HG03095 (cell line): Measurements from ENCODE around the gene C16orf92.

Experiments
- ATAC-seq: cut with Tn5 transposase; IDR thresholded peaks from one replicate; pipeline ENCODE4 v1.9.1; 2021; ENCODE audit warnings: moderate library complexity; ENCODE audit not compliant: unreplicated experiment

Gene C16orf92

DNA sequence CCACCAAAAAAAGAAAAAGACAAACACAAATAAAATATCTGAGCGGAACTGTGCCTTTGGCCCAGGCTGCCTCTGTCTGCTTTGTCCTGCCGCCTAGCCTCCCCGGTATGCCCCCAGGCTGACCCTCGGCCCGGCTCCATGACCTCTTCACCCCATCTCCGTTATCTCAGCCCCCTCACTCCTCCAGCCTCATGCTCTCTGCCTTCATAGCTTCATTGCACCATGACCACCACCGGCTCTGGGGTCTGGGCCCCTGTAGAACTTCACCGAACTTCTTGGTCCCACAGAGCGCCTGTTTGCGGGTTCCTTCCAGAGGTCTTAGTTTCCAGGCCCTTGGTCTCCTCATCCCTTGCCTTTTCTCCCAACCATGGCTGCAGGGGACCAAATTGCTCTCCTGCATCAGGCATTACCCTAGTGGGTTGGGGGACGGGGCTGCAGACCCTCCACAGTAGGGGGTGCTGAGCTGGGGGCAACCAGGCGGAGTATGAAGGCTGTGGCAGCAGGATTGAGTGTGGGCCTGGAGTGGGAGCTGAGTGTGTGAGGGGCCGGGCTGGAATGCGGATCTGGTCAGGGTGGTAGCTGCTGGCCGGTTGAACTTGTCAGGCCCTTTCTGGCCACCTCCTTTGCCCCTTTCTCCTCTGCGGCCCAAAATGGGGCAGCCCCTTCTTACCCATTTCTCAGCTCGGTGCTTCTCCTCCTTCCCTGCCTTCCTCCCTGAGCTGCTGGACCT lies 34.5 kb upstream of the C16orf92 start:
- no peak for ATAC-seq

DNA sequence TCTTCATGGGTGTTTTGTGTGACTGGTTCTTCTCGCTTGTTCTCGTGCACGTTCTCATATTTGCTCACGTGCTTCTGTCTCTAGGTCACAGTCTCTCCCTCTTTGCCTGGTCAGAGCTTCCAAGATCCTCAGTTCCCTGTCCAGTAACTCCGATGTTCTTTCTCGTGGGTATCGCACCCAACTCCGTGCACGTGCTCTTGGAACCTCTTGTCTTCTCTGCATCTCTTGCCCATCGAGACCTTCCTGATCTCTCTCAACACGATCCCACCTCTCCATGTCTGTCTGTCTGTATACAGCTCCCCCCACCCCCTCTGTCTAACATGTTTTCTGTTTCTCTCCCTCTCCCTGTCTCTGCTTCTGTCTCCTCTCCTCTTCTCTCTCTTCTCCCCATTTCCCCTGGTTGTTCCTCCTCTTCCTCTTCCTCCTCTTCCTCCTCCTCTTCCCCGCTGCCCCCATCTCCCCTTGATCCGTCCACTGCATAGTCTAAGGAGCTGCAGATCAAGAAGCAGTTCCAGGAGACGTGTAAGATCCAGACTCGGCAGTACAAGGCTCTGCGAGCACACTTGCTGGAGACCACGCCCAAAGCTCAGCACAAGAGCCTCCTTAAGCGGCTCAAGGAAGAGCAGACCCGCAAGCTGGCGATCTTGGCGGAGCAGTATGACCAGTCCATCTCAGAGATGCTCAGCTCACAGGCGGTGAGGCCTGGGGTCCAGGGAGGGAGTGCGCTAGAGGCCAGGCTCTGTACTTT lies 33.7 kb upstream of the C16orf92 start:
- no peak for ATAC-seq

DNA sequence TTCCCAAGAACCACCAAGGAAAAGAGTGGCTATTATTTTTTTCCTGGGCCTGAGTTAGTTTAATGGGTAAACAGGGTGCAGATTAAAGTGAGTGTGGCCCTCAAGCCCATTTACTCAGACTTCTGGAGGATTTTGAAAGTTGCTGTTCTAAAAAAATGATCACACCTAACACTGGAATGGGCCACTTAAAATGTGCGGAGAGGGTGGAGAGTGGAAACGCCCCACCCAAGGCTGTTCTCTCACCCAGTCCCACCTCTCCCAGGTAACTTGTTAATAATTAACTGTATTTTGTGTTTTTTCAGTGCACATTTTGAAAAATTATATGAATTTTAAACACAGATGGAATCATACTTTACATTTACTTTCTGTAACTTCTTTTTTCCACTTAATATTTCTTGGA lies 33.0 kb upstream of the C16orf92 start:
- no peak for ATAC-seq

DNA sequence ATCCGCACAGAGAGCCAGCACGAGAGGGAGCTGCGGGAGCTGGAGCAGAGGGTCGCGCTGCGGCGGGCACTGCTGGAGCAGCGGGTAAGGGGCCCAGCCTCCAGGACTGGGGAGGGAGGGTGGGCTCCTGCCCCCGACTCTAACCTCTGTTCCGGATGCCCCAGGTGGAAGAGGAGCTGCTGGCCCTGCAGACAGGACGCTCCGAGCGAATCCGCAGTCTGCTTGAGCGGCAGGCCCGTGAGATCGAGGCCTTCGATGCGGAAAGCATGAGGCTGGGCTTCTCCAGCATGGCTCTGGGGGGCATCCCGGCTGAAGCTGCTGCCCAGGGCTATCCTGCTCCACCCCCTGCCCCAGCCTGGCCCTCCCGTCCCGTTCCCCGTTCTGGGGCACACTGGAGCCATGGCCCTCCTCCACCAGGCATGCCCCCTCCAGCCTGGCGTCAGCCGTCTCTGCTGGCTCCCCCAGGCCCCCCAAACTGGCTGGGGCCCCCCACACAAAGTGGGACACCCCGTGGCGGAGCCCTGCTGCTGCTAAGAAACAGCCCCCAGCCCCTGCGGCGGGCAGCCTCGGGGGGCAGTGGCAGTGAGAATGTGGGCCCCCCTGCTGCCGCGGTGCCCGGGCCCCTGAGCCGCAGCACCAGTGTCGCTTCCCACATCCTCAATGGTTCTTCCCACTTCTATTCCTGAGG lies 32.0 kb upstream of the C16orf92 start:
- ATAC-seq = no peak

DNA sequence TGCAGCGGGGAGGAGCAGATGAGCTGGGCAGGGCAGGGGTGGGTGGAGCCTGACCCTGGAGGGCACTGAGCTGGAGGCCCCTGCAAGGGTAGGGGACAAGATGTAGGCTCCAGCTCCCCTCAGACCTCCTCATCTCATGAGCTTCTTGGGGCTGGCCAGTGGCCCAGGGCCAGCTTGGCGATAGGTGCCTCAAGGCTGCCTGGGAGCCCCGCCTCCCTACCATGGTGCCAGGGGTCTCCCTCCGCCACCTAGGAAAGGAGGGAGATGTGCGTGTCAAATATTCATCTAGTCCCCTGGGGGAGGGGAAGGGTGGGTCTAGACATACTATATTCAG lies 31.5 kb upstream of the C16orf92 start:
- no peak for ATAC-seq

DNA sequence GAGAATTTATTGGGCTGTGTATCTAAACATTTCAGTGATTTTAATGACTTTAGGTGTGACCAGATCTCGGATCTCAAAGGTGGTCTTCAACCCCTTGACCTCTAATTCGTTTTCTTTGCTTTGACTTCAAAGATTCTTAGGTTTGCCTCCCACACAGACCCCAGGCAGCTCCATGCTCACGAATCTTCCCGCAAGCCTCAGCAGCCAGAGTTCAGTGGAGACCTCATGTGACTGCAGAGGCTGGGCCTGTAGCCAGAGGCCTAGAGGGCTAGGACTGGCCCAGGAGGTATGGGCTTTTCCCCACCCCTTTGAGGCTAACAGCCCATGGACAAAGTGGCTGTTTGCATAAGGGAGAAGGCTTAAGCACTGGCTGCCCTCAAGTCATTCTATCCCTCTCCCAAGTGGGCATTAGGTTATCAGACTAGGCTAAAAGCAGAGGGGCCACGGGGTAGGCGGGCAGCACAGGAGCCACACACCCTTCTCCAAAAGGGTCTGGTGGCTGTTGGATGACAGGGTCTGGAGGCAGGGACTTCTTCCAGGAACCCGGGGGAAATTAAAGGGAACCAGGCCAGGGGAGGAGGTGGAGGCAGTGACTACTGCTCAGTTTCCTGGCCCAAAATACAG lies 30.5 kb upstream of the C16orf92 start:
- ATAC-seq = no peak

DNA sequence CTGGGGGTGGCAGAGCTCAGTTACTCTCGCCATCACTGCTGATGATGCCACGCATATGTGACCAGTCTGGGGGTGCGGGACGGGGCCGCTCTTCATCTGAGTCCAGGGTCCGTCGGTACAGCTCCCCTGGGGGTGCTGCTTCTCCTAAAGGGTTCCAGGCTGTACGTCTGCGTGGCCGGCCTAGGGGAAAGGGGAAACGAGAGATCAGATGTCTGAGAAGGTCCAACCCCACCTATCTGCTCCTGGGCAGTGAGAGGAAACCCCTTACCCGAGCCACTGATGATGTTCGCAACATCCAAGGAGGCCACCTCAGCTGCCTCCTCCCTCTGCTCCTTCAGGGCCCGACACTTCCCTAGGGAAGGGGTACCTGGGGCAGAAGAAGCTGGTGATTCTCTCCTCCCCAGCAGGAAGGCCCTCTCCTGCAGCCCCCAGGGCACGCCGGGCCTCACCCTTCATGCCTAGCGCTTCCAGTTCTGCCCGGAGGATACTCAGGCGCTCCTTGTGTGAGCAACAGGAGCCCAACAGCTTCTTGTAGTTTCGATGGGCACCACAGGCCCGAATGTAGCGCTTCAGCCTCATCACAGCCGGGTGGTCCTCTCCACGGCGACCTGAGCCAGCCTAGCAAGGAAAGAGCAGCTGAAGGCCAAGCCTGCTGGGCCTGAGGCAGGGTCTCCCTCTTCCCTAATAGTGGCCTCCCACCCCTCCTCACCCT lies 29.7 kb upstream of the C16orf92 start:
- ATAC-seq = no peak

DNA sequence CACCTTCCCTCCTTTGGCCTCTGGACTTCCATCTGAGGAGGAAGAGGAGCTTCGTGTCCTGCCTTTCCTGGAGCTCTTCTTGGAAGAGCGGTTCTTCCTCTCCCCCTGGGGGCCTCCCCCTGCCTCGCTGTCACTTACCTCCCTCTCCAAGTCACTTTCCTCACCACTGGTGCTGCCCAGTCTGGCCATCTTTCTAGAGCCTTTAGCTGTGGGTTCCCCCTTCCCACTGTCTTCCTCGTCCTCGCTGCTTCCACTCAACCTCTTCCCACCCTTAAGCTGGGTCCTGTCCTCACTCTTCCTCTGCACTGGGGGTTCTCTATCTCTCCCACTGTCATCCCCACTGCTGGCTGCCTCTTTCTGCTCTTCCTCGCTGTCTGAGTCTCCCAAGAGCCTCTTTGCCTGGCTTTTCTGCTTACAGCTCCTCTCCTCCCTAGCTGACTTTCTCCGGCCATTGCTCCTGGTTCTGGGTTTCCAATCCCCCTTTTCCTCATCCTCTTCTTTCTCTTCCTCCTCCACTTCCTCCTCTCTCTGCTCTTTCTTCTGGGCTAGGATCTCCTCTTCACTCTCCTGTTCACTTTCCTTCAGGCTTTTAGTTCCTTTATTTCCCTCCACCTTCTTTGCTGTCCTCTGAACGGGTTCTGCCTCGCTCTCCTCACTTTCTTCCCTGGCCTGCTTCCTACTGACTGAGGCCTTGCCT lies 28.9 kb upstream of the C16orf92 start:
- ATAC-seq = no peak

DNA sequence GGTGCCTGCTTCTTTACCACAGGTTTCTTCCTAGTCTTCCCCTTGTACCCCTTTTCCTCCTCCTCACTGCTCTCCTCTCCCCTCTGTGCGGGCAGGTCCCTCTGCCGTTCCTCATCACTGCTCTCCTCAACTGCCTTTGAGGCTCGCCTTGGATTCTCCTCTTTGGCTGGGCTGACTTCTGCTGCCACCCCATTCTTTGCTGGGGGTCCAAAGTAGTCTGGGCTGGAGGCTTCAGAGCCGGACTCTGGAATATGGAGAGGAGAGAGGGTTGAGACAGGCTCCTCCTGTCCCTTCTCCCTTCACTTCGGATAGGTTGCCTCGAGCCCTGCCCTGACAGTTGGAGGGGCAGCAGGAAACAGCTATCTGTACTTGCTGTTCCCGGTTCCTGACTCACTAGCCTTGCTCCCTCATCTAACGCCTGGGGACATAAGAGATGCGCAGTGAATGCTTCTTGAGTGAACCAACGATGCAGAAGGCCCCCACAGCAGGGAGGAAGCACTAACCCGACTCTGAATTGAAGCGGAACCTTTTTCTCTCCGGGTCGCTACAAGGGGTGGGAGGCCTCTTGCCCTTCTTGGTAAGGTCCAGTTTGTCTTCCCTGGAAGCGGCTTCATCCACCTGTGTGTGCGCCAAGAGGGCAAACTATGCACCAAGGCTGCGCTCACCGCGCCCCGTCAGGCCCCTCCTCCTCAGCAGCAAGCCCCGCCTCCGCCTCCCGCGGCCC lies 28.2 kb upstream of the C16orf92 start:
- ATAC-seq = no peak

DNA sequence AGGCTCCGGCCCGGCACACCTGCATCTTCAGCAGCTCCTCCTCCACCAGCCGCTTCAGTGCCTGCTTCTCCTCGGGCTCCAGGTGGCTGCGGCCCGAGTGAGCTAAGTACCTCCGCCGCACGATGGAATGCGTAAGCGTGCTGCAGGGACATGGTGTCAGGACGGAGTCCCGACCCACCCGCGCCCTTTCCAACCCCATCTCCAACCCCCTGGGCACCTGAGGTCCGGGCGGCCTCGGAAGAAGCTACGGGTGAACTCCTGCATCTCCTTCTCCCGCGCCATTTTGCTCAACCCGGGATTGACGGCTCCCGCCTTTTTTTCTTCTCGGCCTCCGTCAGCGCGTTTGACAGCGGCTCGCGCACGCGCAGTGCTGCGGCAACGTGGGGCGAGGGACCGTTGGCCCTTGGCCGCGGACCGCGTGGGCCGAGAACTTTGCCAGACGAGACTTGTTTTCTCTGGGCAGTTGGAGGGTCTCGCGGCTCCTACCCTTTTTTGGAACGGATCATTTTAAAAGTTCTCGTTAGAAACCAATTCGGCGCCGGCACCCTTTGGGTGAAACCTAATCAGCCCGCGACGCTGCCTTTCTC lies 27.6 kb upstream of the C16orf92 start, which contains the start of gene HIRIP3:
HIRIP3 (minus strand) TSS at position 294 of the 587 bp plus-strand sequence; CDS start at position 282, 12 bp downstream.
- no peak for ATAC-seq

DNA sequence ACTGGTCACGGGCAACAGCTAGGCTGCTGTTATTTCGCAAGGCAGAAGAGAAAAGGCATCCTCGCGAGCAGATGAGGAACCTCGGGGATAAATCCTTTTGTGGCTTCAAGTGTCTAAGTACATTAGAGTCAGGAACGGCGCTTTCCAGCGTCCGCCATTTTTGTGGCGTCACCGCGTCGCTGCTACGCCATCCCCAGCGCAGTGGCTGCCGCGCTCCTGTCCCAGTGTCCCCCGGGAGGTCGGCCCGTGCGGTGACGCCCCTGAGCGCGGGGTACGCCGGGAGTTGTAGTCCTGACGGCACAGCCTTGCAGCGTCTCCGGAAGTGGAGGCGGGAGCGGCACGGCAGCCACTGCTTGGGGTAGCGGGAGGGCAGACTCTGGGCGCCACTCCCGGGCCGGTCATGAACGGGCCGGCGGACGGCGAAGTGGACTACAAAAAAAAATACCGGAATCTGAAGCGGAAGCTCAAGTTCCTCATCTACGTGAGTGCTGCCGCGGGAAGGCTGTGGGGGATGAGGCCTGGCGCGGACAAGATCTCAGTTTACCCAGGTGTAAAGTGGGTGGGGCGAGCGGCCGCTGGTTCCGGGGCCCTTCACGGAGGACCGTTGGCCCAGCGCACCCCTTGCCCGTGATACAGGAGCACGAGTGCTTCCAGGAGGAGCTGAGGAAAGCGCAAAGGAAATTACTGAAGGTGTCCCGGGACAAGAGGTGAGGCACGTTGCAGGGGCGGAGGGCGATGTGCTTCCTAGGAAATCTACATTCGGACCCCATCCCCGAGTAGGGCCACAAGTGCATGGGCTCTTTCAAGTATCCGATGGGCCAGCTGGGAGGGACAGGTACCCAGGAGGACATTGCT lies 26.9 kb upstream of the C16orf92 start, which contains the start of gene INO80E:
INO80E (plus strand) TSS at position 331 of the 855 bp plus-strand sequence; CDS start at position 401, 70 bp downstream.
- peak; percentile 80 for ATAC-seq

DNA sequence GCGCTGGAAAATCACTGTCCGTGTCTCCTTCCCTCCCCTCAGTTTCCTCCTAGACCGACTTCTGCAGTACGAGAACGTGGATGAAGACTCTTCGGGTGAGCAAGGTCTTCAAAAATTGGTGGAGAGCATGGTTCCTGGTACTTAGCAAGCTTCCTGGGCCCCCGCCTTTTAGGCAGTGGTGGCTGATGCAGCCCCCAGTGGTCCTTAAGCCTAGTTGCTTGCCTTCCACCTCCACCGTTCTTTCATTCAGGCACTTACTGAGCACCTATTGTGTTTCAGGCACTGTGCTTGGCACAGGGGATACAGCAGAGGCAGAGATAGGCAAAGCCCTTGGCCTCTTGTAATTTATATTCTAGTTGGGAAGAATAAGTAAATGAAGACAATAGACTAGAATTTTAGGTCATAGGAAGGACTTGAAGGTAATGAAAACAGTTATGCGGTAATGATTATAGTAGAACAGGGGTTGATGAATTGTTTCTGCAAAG lies 26.2 kb upstream of the C16orf92 start:
- ATAC-seq = no peak

DNA sequence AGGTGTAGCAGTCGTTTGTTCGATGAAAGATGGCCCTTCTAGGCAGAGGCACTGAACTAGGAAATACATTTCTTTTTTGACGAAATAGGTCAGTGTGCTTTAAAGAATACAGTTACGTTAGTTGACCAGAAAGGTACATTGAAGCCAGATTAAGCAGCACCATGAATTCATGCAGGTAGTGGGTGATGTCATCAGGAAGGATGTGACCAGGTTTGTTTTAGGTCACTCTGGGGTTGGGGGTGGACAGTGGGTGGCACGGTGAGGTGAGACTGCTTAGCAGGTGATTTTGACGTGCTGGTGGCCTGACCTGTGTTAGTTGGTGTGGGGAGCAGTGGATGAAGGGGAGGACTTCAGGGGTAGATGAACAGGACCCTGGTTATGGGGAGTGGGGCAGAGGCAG lies 23.4 kb upstream of the C16orf92 start:
- no peak for ATAC-seq

DNA sequence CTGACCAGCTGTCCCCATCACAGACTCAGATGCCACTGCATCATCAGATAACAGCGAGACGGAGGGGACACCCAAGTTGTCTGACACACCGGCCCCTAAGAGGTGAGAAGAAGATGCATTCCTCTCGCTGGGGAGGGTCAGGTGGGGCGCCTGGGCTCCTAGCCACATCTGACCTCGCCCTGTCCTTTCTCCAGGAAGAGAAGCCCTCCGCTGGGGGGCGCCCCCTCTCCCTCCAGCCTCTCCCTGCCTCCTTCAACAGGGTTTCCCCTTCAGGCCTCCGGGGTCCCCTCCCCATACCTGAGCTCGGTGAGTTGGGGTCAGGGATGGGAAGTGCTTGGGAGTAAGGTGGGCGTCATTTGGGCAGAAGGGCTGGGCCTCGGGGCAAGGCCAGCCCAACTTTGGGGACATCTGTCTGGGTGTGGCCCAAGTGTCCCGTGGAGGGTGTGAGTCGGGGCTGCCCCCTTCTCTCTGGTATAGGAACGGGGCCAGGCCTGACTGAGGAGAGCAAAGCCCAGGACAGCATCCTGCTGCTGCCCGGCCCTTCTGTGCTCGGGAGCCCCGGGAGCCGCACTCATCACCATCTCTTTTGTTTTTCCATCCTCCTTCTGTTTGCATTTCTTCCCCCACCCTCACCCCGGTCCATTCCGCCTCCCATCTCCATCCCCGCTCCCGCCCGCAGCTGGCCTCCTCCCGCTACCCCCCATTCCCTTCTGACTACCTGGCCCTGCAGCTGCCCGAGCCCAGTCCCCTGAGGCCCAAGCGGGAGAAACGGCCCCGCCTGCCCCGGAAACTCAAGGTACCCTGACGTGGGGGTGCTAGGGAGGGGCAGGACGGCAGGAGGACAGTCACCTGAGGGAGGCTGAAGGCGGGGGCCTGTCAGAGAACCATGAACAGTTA lies 22.0 kb upstream of the C16orf92 start:
- no peak for ATAC-seq

DNA sequence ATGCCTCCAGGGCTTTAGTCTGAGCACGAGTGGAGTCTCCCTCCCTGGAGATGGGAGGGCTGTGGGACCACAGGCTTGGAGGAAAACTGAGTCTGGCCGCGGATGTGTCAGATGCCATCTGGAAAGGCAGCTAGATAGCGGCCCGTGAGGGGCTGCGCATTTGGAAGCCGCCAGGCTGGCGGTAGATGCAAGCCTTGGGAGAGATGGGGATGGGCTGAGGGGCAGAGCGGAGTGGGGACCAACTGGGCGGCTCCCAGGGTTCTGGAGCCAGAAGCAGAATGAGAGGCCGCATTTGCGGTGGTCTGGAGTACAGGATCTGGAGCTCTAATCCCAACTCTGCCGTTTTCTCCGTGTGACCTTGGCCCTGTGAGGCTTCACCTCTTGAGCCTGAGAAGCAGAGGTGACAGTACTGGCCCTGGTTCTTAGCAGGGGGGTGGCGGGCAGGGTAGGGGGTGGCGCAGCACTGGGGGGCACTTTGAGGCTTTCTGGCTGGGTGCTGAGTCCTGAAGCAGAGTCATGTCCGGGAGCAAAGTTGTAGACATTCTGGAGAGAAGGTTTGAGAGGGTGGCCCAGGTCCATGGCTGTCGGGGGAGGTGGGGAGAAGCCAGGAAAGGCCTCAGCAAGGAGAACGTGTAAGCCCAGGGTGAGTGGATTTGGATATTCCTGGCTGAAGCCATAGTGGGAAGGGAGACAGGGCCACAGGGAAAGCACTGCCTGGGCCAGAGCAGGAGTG lies 20.2 kb upstream of the C16orf92 start:
- no peak for ATAC-seq

DNA sequence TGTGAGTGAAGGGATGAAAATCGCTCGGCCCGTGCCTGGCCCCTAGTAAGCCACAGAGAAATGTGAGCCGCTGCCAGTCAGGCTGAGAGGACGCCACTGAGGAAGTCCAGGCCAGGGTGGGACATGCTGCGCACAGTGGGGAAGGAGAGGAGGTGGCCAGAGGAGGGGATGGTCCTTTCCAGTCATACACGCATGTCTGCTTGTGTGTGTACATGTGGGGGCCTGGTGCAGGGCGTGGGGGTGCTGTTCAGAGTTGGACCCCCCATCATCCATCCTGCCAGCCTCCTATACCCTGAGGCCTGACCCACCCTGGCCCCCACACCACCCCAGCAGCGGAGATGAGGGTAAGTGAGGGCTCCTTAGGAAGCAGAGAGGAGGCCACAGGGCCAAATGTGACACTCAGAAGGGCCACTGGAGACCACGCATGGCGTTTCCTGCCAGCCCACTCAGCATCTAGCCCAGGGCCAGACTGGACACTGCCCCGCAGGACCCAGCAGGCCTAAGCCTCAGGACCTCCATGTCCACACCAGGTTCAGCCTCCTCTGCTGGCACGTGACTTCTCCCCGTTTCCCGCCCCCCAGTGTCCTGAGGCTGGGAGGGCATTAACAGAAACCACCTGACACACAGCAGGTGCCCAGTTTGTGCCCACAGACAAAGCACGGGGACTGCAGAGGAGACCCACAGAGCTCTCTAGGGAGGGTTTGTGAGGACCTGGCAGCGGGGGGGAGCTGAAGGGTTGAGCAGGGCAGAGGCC lies 19.2 kb upstream of the C16orf92 start:
- ATAC-seq = no peak
